Fibroblast of mammary gland (primary cell): ENCODE results near the gene CADPS.

Experiments
- DNase-seq: peaks from one replicate; pipeline ENCODE4 v3.0.0-alpha.2; 2010; ENCODE audit warnings: low read depth
- H3K4me3 ChIP-seq: 2 replicates; pipeline ENCODE4 v1.5.1; 2011; ENCODE audit warnings: low read depth, mild to moderate bottlenecking, low read length, moderate library complexity; ENCODE audit not compliant: control insufficient read depth
- CTCF ChIP-seq: conservative IDR thresholded peaks from 2 replicates; pipeline ENCODE4 v1.5.1; 2011; ENCODE audit warnings: low read depth, low read length, inconsistent platforms; ENCODE audit not compliant: control insufficient read depth, insufficient read depth

Gene CADPS

GRCh38 chr3:62414786-62415185 lies 460.4 kb downstream of the CADPS start:
- H3K4me3 ChIP-seq = no peak overlapping the region
- no peak for DNase-seq
- TF ChIP-seq CTCF = no peak

DNA sequence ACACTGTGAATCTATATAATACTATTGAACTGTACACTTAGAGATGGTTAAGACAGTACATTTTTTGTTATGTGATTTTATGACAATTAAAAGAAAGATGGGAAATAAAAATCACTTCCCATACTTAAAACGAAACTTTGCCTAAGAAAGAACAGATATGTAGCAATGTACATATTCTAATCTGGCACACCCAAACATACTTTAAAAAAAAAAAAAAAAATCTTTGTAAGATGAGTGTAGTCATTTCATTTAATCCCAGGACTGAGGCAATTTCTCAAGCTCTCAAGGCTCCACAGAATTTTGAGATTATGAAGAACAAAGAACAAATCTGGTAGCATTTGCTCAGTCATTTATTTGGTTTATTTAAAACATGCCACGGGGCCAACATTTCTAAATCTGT lies 461.5 kb downstream of the CADPS start:
- H3K4me3 ChIP-seq = no peak overlapping the region
- no peak for TF ChIP-seq CTCF
- no peak for DNase-seq

- no peak for DNase-seq
- TF ChIP-seq CTCF = no peak
- H3K4me3 ChIP-seq = no peak overlapping the region
These were observed 468.3 kb downstream of the CADPS start for GRCh38 chr3:62406945-62407344.

GRCh38 chr3:62405566-62405965 lies 469.6 kb downstream of the CADPS start:
- DNase-seq = no peak
- H3K4me3 ChIP-seq = no peak overlapping the region
- TF ChIP-seq CTCF = no peak

DNA sequence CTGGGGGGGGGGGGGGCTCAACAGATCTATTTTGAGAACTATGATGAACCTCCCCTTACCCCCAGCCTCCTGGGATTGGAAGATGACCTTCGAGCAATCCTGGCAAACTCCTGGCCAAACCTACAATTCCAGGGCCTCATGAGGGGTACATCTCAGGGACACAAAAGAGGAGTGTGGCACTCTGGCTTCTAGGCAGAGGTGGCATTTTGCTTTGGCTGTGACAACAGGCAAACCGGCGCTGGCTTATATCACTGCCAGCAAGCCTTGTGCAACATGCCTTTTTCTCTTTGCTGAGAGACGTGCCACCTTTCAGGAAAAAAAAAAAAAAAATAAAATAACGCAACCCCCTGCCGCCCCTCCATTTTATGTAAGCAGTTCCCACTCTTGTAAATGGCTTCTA lies 470.1 kb downstream of the CADPS start:
- no peak overlapping the region for H3K4me3 ChIP-seq
- DNase-seq = no peak
- no peak for TF ChIP-seq CTCF

GRCh38 chr3:62404321-62404720 lies 470.9 kb downstream of the CADPS start:
- no peak overlapping the region for H3K4me3 ChIP-seq
- no peak for TF ChIP-seq CTCF
- no peak for DNase-seq

DNA sequence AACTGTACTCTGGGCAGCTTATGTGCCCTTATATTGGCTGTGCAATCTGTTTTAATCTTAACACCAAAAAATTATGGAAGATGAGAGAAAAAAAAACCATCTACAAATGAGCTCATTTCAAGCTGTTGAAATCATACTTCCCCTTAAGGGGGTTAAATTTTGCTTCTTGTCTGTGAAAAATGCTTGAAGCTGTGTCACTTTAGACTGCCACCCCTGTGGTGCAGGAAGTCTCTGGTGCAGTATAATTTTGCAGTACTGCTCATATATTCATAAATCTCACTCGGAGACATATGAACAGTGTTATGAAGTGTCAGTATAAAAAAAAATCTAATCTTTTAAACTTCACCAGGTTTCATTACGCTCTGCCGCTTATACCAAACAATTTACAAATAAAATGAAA lies 471.5 kb downstream of the CADPS start:
- DNase-seq = no peak
- no peak for TF ChIP-seq CTCF
- no peak overlapping the region for H3K4me3 ChIP-seq
